Neuronal stem cell (in vitro differentiated cells): Measurements from ENCODE around the gene KRT12.

Experiments
- DNase-seq: peaks from one replicate; pipeline ENCODE4 v3.0.0-alpha.2; 2013; ENCODE audit warnings: low spot score
- H2AFZ ChIP-seq: one replicate; pipeline ENCODE4 v1.6.1; 2013; ENCODE audit warnings: mild to moderate bottlenecking, low read length, inconsistent platforms
- H2AK5ac ChIP-seq: 2 replicates; pipeline ENCODE4 v1.6.1; 2013; ENCODE audit warnings: low read depth, mild to moderate bottlenecking, inconsistent platforms, low read length, moderate library complexity, mixed read lengths
- H2BK120ac ChIP-seq: 2 replicates; pipeline ENCODE4 v1.6.1; 2013; ENCODE audit warnings: low read depth, mild to moderate bottlenecking, inconsistent platforms, low read length, moderate library complexity, mixed read lengths
- H2BK12ac ChIP-seq: one replicate; pipeline ENCODE4 v1.6.1; 2013; ENCODE audit warnings: low read length, inconsistent platforms
- H2BK15ac ChIP-seq: 2 replicates; pipeline ENCODE4 v1.6.1; 2013; ENCODE audit warnings: mild to moderate bottlenecking, low read length, inconsistent platforms, mixed read lengths
- H2BK5ac ChIP-seq: one replicate; pipeline ENCODE4 v1.6.1; 2013; ENCODE audit warnings: inconsistent platforms, mild to moderate bottlenecking, low read length, moderate library complexity
- H3K14ac ChIP-seq: one replicate; pipeline ENCODE4 v1.6.1; 2013; ENCODE audit warnings: low read length, inconsistent platforms
- H3K18ac ChIP-seq: 2 replicates; pipeline ENCODE4 v1.6.1; 2013; ENCODE audit warnings: low read length, inconsistent platforms
- H3K23ac ChIP-seq: 2 replicates; pipeline ENCODE4 v1.6.1; 2013; ENCODE audit warnings: low read depth, mild to moderate bottlenecking, mixed read lengths, low read length, inconsistent platforms; ENCODE audit not compliant: poor library complexity
- H3K27ac ChIP-seq: replicated peaks from 3 replicates; pipeline ENCODE4 v1.5.1; 2013; ENCODE audit warnings: low read length, inconsistent platforms
- H3K27me3 ChIP-seq, 3 experiments: 2 replicates each; pipeline ENCODE4 v1.6.1; 2013; ENCODE audit warnings: low read length in 3 of 3, mild to moderate bottlenecking in 2 of 3, inconsistent platforms in 1 of 3, low read depth in 1 of 3, mixed read lengths in 1 of 3, moderate library complexity in 1 of 3; ENCODE audit not compliant: control insufficient read depth in 3 of 3, insufficient read depth in 3 of 3
- H3K36me3 ChIP-seq, 2 donors: replicated peaks in 1 of 2; 2 replicates each; pipeline ENCODE4 v1.6.1; 2013; ENCODE audit warnings: low read length in 2 of 2; ENCODE audit not compliant: control insufficient read depth in 2 of 2, insufficient read depth in 2 of 2
- H3K4ac ChIP-seq: 2 replicates; pipeline ENCODE4 v1.6.1; 2013; ENCODE audit warnings: inconsistent platforms, mild to moderate bottlenecking, low read length, moderate library complexity
- H3K4me1 ChIP-seq, 2 donors: 1 replicate in 1 of 2; 2 replicates in 1 of 2; pipeline ENCODE4 v1.6.1; 2013; ENCODE audit warnings: low read length in 2 of 2, low read depth in 1 of 2; ENCODE audit not compliant: control insufficient read depth in 2 of 2, insufficient read depth in 1 of 2
- H3K4me2 ChIP-seq: one replicate; pipeline ENCODE4 v1.6.1; 2013; ENCODE audit warnings: mild to moderate bottlenecking, low read length, inconsistent platforms; ENCODE audit not compliant: insufficient read depth, poor library complexity, severe bottlenecking
- H3K4me3 ChIP-seq, 2 donors: 2 replicates each; pipeline ENCODE4 v1.5.1; 2013; ENCODE audit warnings: low read length in 2 of 2, mild to moderate bottlenecking in 2 of 2, inconsistent platforms in 1 of 2, moderate library complexity in 1 of 2
- H3K79me1 ChIP-seq: one replicate; pipeline ENCODE4 v1.6.1; 2013; ENCODE audit warnings: low read depth, mild to moderate bottlenecking, inconsistent platforms, low read length, moderate library complexity
- H3K9ac ChIP-seq: one replicate; pipeline ENCODE4 v1.6.1; 2013; ENCODE audit warnings: mild to moderate bottlenecking, low read depth, low read length, inconsistent platforms; ENCODE audit not compliant: poor library complexity
- H3K9me3 ChIP-seq, 2 donors: replicated peaks in 1 of 2; 2 replicates each; pipeline versions ENCODE3 to v1.6.1; 2013; ENCODE audit warnings: low read length in 2 of 2, mild to moderate bottlenecking in 2 of 2, inconsistent platforms in 1 of 2, low read depth in 1 of 2, mixed read lengths in 1 of 2, moderate library complexity in 1 of 2; ENCODE audit not compliant: control insufficient read depth in 2 of 2, insufficient read depth in 1 of 2
- H4K8ac ChIP-seq: one replicate; pipeline ENCODE4 v1.6.1; 2013; ENCODE audit warnings: low read depth, mild to moderate bottlenecking, inconsistent platforms, low read length, moderate library complexity
- H4K91ac ChIP-seq: one replicate; pipeline ENCODE4 v1.6.1; 2013; ENCODE audit warnings: low read length, low read depth, mild to moderate bottlenecking, inconsistent platforms; ENCODE audit not compliant: poor library complexity
- WGBS, 2 donors: extraction: QIAGEN DNeasy Blood & Tissue Kit; methylation state at CpG; one replicate each; pipeline ENCODE4 v1.1.7; 2013; ENCODE audit warnings: missing lambda C conversion rate in 2 of 2, mixed read lengths in 1 of 2; ENCODE audit not compliant: insufficient read length in 2 of 2, insufficient replicate concordance in 1 of 2; ENCODE audit errors: extremely low coverage in 2 of 2; 5-methylcytosine and 5-hydroxymethylcytosine counted together

KRT12 gene

DNA sequence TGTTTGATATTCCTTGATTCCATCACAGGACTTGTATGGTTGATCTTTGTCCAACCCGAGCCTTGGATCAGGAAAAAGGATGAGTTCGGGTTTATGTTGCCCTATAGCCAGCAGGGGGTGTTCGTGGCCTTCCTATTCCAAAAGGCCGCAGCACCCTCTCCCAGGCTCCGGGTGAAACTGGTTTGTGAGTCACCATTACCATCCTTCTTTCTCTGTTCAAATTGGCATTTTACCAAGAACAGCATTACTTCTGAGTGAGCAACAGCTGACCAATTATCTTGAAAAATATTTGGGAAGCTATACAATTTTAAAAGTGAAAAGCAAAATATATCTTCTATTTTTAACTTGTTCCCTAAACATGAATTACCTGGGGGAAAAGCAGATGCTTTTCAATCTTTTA is 42.3 kb upstream of the KRT12 start:
- Histone ChIP-seq H2BK12ac (no peak overlapping the region), H3K79me1 (no peaks in the 10 kb centered on the region), H2AK5ac (no peak overlapping the region), H2BK5ac (no peak overlapping the region), H3K27ac (no peak overlapping the region), H2BK15ac (no peak overlapping the region), H2BK120ac (no peak overlapping the region), H3K23ac (no peak overlapping the region), H3K27me3 (peaks cover 0 to 21% (median 0%) of the 10 kb centered on the region in 3 experiments), H3K4me1 (peaks cover 0 to 7% of the 10 kb centered on the region in 2 donors), H2AFZ (peak overlapping the region; percentile 52), H3K9me3 (no peaks in the 10 kb centered on the region), H4K8ac (no peak overlapping the region), H3K14ac (no peak overlapping the region), H3K4ac (no peak overlapping the region), H3K18ac (no peak overlapping the region), H3K9ac (no peak overlapping the region), H4K91ac (no peak overlapping the region), H3K36me3 (no peaks in the 10 kb centered on the region), H3K4me3 (no peak overlapping the region), H3K4me2 (no peak overlapping the region)
- peak; percentile 74 for DNase-seq
- WGBS, 2 donors = no CpG with 5 or more reads among the region's 5 CpGs

DNA sequence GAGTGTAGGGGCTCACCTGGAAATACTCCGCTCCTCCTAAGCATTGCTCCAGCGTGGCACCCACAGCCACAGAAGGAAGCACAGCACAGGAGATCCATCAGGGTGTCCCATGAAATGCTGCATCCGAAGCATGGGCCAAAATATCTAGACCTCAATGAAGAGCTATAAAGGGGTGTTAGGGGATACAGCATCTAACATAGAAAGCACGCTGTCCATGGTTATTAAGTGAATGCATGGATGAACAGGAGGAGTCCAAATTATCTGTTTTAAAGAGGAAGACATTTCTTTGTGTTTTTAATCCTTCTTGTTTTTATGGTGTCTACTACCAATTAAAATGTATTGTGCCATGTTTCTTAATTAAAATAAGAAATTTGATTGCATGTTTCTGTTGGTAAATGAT is 39.6 kb upstream of the KRT12 start:
- Histone ChIP-seq H3K14ac (no peak overlapping the region), H3K9ac (no peak overlapping the region), H3K27me3 (peaks cover 0 to 17% (median 0%) of the 10 kb centered on the region in 3 experiments), H4K91ac (no peak overlapping the region), H3K18ac (no peak overlapping the region), H3K9me3 (no peaks in the 10 kb centered on the region), H3K36me3 (no peaks in the 10 kb centered on the region), H3K27ac (no peak overlapping the region), H3K4me2 (no peak overlapping the region), H4K8ac (no peak overlapping the region), H3K4ac (no peak overlapping the region), H2BK15ac (no peak overlapping the region), H3K4me1 (peaks cover 0 to 4% of the 10 kb centered on the region in 2 donors), H2BK12ac (no peak overlapping the region), H3K79me1 (no peaks in the 10 kb centered on the region), H2AK5ac (no peak overlapping the region), H3K4me3 (no peak overlapping the region), H3K23ac (no peak overlapping the region), H2BK120ac (no peak overlapping the region), H2AFZ (no peak overlapping the region), H2BK5ac (no peak overlapping the region)
- WGBS, 2 donors = no CpG with 5 or more reads among the region's 4 CpGs
- no peak for DNase-seq

DNA sequence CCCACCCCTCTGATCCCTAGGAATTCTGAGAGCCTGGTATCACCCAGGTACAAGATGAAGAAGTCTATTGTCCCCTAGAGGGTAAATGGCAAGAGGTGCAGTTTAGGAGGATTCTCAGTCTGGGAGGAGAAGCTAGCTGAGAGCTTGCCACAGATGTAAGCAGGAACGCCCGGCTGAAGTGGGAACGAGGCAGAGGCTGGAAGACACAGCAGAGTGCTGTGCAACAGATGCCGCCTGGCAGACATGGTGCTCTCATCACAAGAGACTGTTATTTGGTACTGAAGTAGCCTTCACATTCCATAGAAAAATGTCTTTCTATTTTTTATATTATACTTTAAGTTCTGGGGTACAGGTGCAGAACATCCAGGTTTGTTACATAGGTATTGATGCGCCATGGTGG is 38.3 kb upstream of the KRT12 start:
- Histone ChIP-seq H2BK15ac (no peak overlapping the region), H3K9ac (no peak overlapping the region), H3K4me2 (no peak overlapping the region), H2BK5ac (no peak overlapping the region), H3K18ac (no peak overlapping the region), H2BK12ac (no peak overlapping the region), H3K4ac (no peak overlapping the region), H2AFZ (no peak overlapping the region), H3K23ac (no peak overlapping the region), H3K4me1 (peaks cover 0 to 4% of the 10 kb centered on the region in 2 donors), H4K8ac (no peak overlapping the region), H3K27ac (no peak overlapping the region), H3K36me3 (no peaks in the 10 kb centered on the region), H3K9me3 (no peaks in the 10 kb centered on the region), H3K79me1 (no peaks in the 10 kb centered on the region), H3K4me3 (no peak overlapping the region), H3K14ac (no peak overlapping the region), H3K27me3 (peaks cover 0 to 16% (median 0%) of the 10 kb centered on the region in 3 experiments), H2AK5ac (no peak overlapping the region), H2BK120ac (no peak overlapping the region), H4K91ac (no peak overlapping the region)
- no peak for DNase-seq
- WGBS, 2 donors = no CpG with 5 or more reads among the region's 5 CpGs

DNA sequence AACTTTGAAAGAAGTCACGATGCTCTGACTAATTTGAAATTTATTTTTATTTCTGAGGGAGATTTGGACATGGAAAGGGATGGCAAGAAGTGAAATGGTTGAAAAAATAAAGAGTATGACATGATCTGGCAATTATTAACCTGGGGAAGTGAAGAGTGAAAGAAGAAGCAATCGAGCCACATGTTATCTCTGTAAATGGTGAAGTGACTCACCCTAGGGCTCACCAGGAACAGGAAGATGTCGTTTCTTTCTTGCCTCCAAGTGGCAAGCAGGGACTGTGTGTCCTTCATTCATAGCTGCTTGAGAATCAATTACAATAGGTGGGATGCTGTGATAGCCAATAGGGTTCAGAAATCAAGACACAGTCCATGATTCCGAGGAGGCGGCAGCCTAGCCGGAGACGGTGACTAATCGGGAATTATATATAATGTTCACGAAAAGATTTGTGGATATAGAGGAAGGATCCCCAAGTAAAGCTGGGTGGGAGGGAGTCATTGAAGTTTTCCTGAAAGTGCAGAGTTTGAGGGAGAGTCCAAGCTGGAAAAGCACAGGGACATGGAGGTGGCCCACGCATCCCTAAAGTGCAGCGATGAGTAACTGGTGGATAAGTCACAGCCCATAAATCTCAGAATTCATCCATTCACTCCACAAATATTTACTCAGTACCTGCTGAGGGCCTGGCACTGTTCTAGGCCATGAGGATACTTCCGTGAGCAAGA is 36.3 kb upstream of the KRT12 start:
- no CpG with 5 or more reads among the region's 12 CpGs for WGBS, 2 donors
- Histone ChIP-seq H3K79me1 (no peaks in the 10 kb centered on the region), H4K8ac (no peak overlapping the region), H3K14ac (no peak overlapping the region), H3K9ac (no peak overlapping the region), H3K4ac (no peak overlapping the region), H3K4me2 (no peak overlapping the region), H3K9me3 (no peaks in the 10 kb centered on the region), H3K18ac (no peak overlapping the region), H2AK5ac (no peak overlapping the region), H3K27ac (no peak overlapping the region), H3K4me1 (no peaks in the 10 kb centered on the region), H2BK120ac (no peak overlapping the region), H4K91ac (no peak overlapping the region), H2AFZ (no peak overlapping the region), H3K27me3 (peaks cover 0 to 6% (median 0%) of the 10 kb centered on the region in 3 experiments), H3K4me3 (no peak overlapping the region), H2BK12ac (no peak overlapping the region), H2BK15ac (no peak overlapping the region), H3K36me3 (no peaks in the 10 kb centered on the region), H3K23ac (no peak overlapping the region), H2BK5ac (no peak overlapping the region)
- no peak for DNase-seq
